ENCODE results near the gene SLC25A11.

SLC25A11 gene, protein sequence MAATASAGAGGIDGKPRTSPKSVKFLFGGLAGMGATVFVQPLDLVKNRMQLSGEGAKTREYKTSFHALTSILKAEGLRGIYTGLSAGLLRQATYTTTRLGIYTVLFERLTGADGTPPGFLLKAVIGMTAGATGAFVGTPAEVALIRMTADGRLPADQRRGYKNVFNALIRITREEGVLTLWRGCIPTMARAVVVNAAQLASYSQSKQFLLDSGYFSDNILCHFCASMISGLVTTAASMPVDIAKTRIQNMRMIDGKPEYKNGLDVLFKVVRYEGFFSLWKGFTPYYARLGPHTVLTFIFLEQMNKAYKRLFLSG

GRCh38 chr17:4939796-4940554 is at the start of gene SLC25A11, which contains the start of gene RNF167:
Gene SLC25A11 (minus strand): TSS chr17:4940046. CDS start chr17:4939910, 136 bp downstream.
Gene RNF167 (plus strand): TSS chr17:4940268. CDS start chr17:4940910, 642 bp downstream.
- DNase-seq (ENCODE audit: low read depth in 3 of 3) = peak; percentile 89 to 96 (median 94)

DNA sequence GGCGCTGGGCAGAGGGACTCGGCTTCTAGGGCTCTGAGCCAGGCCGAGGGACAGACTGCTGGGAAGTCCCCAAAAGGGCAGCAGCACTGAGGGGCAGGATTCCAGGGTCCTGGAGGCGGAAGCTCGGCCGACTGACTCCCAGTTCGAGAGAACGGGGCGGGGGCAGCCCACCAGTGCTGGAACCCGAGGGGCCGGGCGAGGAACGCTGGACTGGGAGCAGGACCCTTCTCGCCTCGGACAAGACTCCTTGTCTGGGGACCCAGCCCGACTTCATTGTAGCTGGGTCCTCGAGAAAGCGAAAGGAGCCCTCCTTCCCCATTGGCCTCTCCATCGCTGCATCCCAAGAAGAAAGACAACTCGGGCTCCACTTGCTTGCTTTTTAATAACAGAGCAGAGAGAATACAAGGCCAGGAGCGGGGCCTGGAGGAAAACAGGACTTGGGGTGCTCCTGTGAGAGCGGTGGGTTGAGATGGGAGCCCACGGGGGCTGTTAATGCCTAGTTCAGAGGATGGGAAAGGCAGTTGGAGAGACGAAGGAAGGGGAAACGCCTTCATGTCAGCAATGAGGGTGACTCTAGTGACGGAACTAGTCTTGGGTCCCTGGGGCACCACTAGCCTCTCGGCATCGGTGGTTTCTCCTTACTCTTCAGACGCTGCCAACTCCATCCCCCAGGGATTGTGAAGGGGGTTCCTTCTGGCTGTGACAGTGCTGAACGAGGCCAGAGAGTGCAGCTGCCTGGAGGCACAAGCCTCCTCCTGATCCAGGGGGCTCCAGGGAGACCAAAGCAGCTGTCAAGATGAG is 48.1 kb upstream of the SLC25A11 start:
- DNase-seq (ENCODE audit: low read depth in 3 of 3) = no peak

- peak; percentile 68 to 89 (median 77) for DNase-seq (ENCODE audit: low read depth in 3 of 3)
These were observed 47.3 kb upstream of the SLC25A11 start, which contains the start of gene CAMTA2 for GRCh38 chr17:4986951-4987766. Gene CAMTA2 (minus strand): TSS chr17:4987675. CDS start chr17:4986222, 1,453 bp downstream.

GRCh38 chr17:4986403-4986802 is 46.6 kb upstream of the SLC25A11 start:
- DNase-seq (ENCODE audit: low read depth in 3 of 3) = no peak

- DNase-seq (ENCODE audit: low read depth in 3 of 3) = no peak
These were observed 42.5 kb upstream of the SLC25A11 start for GRCh38 chr17:4982305-4982704.

GRCh38 chr17:4980644-4981216 is 40.9 kb upstream of the SLC25A11 start:
- DNase-seq (ENCODE audit: low read depth in 3 of 3) = peak in 1 of 3 donors; percentile 58

GRCh38 chr17:4978726-4979125 is 38.9 kb upstream of the SLC25A11 start:
- DNase-seq (ENCODE audit: low read depth in 3 of 3) = no peak

DNA sequence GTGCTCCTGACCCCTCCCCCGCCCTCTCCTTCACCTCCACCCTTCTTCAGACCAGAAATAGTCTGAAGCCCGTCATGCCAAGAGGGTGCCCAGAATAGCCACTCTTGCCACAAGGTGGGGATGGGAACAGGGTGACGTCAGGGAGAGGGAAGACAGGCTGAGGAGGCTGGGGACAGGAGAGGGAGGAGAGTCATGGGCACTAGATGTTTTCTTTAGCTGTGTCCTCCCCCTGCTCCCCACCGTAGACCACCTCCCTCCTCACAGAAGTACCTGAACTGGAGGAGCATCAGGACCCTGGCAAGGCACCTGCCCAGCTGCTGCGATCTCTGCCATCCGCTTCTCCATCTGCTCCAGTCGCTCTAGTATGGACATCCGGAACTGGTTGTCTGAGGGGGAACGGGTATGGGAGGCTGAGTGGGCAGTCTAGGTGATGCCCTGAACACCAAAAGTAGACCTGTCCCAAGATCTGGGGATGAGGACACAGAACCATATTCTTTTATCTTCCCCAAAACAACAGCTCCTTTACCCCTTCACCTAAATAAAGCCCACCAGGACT is 34.3 kb upstream of the SLC25A11 start:
- no peak for DNase-seq (ENCODE audit: low read depth in 3 of 3)

GRCh38 chr17:4973256-4974114 is 33.6 kb upstream of the SLC25A11 start:
- DNase-seq (ENCODE audit: low read depth in 3 of 3) = no peak

GRCh38 chr17:4972752-4973151 is 32.9 kb upstream of the SLC25A11 start:
- no peak for DNase-seq (ENCODE audit: low read depth in 3 of 3)

DNA sequence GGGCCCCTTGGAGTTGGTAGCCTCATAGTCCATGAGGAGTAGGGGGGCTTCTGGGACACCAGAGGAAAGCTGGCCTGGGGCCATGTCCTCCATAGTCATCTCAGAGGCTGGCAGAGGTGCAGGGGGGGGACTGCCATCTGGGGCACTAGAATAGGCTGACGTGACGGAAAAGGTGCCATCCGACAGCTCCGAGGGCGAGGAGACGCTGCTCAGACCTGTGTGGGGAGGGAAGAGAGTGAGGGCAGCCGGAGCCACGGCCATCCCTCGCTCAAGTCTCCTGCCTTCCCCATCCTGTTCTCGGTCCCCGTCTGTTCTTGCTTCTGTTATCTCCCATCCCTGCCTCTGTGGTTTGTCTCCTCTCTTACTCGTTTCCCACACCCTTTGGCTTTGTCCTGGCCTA is 32.5 kb upstream of the SLC25A11 start:
- DNase-seq (ENCODE audit: low read depth in 3 of 3) = no peak

DNA sequence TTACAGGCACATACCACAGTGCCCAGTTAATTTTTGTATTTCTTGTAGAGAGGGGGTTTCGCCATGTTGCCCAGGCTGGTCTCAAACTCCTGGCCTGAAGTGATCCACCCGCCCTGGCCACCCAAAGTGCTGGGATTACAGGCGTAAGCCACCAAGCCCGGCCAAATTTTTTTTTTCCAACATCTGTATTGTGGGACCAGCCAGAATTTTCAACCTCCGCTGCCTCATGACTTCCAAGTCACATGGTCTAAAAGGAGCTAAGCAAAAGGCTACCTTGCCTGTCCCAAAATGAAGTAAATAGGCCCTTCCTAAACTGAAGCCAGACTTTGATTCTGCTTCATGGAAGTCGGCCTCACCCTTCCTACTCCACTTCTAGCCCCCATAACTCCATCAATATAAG is 32.0 kb upstream of the SLC25A11 start:
- no peak for DNase-seq (ENCODE audit: low read depth in 3 of 3)

DNA sequence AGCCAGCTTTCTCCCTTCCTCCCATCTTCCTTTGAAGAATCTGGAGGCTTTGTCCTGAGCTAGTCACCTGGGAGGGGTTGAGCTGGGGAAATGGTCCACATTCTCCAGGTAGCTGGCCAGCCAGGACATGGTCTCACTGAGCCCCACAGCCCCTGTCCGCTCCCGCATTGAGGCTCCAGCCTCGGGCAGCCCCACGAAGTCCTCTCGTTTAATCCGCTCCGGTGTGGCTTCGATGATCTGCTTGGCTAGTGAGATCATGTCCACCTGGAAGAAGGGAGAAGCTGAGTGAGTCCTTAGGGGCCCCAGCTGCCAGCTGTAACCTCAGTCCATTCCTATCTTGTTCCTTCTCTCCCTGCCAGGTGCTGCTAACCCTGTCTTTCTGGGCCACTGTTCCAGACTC is 30.4 kb upstream of the SLC25A11 start:
- no peak for DNase-seq (ENCODE audit: low read depth in 3 of 3)

- peak in 2 of 3 donors; percentile 24 to 38 for DNase-seq (ENCODE audit: low read depth in 3 of 3)
These were observed 29.8 kb upstream of the SLC25A11 start for GRCh38 chr17:4969551-4970173.

- peak in 1 of 3 donors; percentile 47 for DNase-seq (ENCODE audit: low read depth in 3 of 3)
These were observed 29.3 kb upstream of the SLC25A11 start for GRCh38 chr17:4969047-4969550.

DNA sequence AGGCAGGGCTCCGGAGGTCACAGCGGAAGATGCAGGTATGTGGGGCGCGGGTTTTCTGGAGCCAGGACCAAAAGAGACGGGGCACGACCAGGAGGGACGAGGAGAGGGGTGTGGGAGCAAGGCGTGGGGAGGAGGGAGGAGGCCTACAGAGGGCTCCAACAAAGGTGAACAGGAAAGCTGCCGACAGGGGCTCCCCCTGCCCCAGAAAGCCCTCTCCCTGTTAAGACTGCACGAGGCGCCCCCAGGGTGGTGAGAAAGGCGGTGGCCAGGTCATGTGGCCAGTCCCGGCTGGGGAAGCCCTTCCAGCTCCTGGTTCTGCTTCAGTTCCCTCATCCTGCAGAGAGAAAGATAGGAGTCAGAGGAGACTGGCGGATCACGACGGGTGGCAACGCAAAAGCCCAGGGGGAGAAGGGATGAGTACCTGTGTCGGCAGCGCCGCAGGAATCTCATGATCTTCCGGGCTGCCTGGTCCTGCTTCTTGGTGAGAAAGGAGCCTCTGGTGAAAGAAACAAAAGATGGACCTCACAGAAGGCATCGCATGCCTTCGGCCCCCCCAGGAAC is 28.7 kb upstream of the SLC25A11 start:
- no peak for DNase-seq (ENCODE audit: low read depth in 3 of 3)

DNA sequence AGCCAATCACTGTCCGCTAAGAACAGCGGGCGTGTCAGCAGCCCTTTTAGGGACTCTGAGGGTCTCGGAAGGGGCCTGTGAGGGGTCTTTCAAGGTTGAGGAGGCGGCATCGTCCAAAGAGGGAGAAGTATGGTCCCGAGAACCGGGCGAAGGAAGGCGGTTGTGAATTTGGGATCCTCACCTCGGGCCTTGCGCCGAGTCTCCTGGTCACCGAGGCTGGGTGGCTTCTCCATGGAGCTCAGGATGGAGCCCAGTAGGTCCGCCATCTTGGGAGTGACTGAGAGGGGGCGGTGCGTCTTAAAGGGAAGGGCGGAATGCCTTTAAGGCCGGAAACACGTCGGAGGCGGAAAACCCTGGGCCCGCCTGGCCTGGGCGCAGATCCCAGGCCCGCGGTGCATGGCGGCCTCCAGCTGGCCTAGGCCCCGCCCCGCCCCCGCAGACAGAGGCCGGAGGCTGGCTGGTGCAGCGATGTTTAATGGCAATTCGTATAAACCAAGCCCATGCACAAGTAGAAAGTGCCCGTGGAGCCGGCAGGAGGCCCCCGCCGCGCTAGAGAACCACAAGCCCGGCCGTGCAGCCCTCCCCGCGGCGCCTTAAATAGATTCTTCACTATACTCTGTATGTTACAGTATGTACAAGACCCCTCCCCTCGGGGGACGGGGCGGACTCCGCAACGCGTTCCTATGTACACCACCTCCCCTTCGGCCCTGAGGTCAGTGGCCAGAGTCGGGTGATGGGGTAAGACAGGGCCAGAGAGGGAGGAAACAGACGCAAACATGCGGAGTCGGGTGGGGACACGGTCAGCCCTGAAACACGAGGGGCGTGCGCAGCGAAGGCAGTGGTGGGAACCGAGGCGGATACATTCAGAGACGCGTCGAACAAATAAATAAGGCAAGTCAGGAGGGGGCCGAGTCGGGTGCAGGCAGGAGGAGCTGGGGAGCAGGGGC is 28.0 kb upstream of the SLC25A11 start, which contains the start of gene SPAG7:
Gene SPAG7, minus strand, starts transcription at position 279 of the 947 bp plus-strand sequence. Its CDS starts 13 bp downstream, at position 266.
- peak; percentile 84 to 89 (median 87) for DNase-seq (ENCODE audit: low read depth in 3 of 3)

Measured in stimulated activated CD4-positive, alpha-beta T cell treated with anti-CD3 and anti-CD28 coated beads, TNF-alpha, amount 100 ng/mL, for 48 hours (primary cell).